ENCODE data around the gene OSM. TPM values are rescaled to one million over a fixed set of nuclear protein-coding genes. Genes with fewer than 3 reads are reported as not detected.

Gene OSM
- polyA plus RNA-seq, 1 donor (not counting 4 experiments of a cell fraction or from before 2014, with no cell fraction given) = not detected

DNA sequence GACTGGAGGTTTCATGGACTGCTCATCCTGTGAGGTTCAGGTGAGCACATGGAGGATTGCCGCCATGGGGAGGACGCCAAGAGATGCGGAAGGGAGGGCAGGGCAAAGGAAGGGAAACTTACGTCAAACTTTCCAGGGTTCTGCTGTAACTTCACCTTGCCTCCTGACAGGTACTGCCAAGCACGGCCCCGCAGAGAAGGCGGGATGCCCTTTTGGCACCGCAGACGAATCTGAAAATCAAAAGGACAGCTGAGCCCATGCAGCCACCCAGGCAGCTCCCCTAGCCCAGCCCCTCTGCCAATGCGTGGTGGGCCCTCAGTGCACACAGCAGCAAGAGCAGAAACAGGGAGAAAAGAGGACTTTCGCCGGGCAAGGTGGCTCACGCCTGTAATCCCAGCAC, 32.7 kb upstream of the OSM start:
- Histone ChIP-seq H3K4me2 (ENCODE audit: control insufficient read depth, extremely low read depth, insufficient read depth, low read depth, low read length) (no peak overlapping the region), H3K36me3 (ENCODE audit: control insufficient read depth in 2 of 2, extremely low read depth in 1 of 2, insufficient read depth in 2 of 2, low read length in 2 of 2) (peaks cover 37 to 57% of the 10 kb centered on the region in 2 experiments), H3K4me3 (ENCODE audit: control insufficient read depth in 2 of 3, extremely low read depth in 1 of 3, insufficient read depth in 2 of 3, low read depth in 1 of 3, low read length in 3 of 3) (no peak overlapping the region), H4K20me1 (ENCODE audit: control insufficient read depth, extremely low read depth, insufficient read depth, low read length) (peaks cover 4% of the 10 kb centered on the region), H3K27ac (ENCODE audit: control insufficient read depth, insufficient read depth, low read length) (no peak overlapping the region), H3K9me3 (ENCODE audit: control insufficient read depth, low read depth, low read length) (no peaks in the 10 kb centered on the region), H3K27me3 (ENCODE audit: control insufficient read depth, extremely low read depth, insufficient read depth, low read length) (no peaks in the 10 kb centered on the region), H2AFZ (ENCODE audit: control insufficient read depth, low read length) (no peak overlapping the region), H3K79me2 (ENCODE audit: control insufficient read depth, insufficient read depth, low read length) (peaks cover 16% of the 10 kb centered on the region), H3K9me1 (ENCODE audit: control insufficient read depth, extremely low read depth, insufficient read depth, low read length) (peaks cover 10% of the 10 kb centered on the region), H3K4me1 (ENCODE audit: control insufficient read depth, extremely low read depth, insufficient read depth, low read length) (peaks cover 45% of the 10 kb centered on the region), H3K9ac (ENCODE audit: control insufficient read depth, extremely low read depth, insufficient read depth, low read length) (no peak overlapping the region)
- TF ChIP-seq, protein P1, sequence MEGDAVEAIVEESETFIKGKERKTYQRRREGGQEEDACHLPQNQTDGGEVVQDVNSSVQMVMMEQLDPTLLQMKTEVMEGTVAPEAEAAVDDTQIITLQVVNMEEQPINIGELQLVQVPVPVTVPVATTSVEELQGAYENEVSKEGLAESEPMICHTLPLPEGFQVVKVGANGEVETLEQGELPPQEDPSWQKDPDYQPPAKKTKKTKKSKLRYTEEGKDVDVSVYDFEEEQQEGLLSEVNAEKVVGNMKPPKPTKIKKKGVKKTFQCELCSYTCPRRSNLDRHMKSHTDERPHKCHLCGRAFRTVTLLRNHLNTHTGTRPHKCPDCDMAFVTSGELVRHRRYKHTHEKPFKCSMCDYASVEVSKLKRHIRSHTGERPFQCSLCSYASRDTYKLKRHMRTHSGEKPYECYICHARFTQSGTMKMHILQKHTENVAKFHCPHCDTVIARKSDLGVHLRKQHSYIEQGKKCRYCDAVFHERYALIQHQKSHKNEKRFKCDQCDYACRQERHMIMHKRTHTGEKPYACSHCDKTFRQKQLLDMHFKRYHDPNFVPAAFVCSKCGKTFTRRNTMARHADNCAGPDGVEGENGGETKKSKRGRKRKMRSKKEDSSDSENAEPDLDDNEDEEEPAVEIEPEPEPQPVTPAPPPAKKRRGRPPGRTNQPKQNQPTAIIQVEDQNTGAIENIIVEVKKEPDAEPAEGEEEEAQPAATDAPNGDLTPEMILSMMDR (optimal IDR thresholded peaks at IDR 0.05 in 1 of 3, IDR thresholded peaks at IDR 0.05 in 1 of 3, conservative IDR thresholded peaks at IDR 0.05 in 1 of 3; ENCODE audit: extremely low read depth in 1 of 3, insufficient read depth in 2 of 3, low read length in 3 of 3) = no peak
- no peak for TF ChIP-seq EZH2 (IDR thresholded peaks at IDR 0.05; ENCODE audit: low read length)
- FAIRE-seq (no peak), DNase-seq (ENCODE audit: low read depth, low spot score) (no peak)
- dilution Hi-C loops (cut with MboI; ENCODE audit: extremely low pct_ligation_motif_present, low sequenced_read_pairs) = no loop called here

DNA sequence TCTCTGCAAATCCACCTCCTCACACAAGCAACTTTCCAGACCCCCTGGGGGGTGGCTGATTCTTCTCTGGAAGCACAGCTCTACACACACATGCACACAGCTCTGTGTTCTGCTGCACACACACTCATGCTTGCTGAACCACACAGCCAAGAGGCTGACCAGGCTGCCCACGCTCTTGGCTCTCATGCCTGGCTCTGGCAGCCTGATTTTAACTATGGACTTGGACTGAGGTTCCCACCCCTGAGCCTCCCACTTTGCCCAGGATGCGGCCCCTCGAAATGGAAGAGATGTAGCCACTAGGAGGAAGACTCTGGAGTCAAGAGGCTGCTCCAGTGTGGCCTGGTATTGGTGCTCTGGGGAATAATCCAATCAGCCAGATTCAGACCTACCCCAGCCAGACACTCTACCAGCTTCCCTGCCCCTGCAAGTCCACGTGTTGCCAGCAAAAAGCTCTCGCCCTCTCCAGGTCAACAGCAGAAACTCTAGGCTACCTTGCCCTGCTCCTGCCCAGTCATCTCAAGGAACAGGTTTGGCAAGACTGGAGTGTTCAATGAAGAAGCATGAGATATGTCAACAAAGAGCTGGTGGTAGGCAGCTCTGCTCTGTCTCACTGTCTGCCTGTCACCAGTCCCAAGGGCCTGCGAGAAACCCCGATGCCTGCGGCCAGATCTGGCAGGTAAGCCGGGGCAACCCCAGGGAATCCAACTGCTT, 31.5 kb upstream of the OSM start:
- peaks cover 33% of the 10 kb centered on the region for H3K4me1 ChIP-seq (ENCODE audit: control insufficient read depth, extremely low read depth, insufficient read depth, low read length)
- dilution Hi-C loops (cut with MboI; ENCODE audit: extremely low pct_ligation_motif_present, low sequenced_read_pairs) = no loop called here

More for the DNA sequence above, 31.5 kb upstream of the OSM start:
- no peak overlapping the region for H3K4me3 ChIP-seq (ENCODE audit: control insufficient read depth in 2 of 3, extremely low read depth in 1 of 3, insufficient read depth in 2 of 3, low read depth in 1 of 3, low read length in 3 of 3)
- no peaks in the 10 kb centered on the region for H3K9me3 ChIP-seq (ENCODE audit: control insufficient read depth, low read depth, low read length)
- peaks cover 45 to 52% of the 10 kb centered on the region in 2 experiments for H3K36me3 ChIP-seq (ENCODE audit: control insufficient read depth in 2 of 2, extremely low read depth in 1 of 2, insufficient read depth in 2 of 2, low read length in 2 of 2)
- no peak overlapping the region for H2AFZ ChIP-seq (ENCODE audit: control insufficient read depth, low read length)
- H3K9me1 ChIP-seq (ENCODE audit: control insufficient read depth, extremely low read depth, insufficient read depth, low read length) = no peaks in the 10 kb centered on the region
- no peak for FAIRE-seq
- no peaks in the 10 kb centered on the region for H3K27me3 ChIP-seq (ENCODE audit: control insufficient read depth, extremely low read depth, insufficient read depth, low read length)
- H3K27ac ChIP-seq (ENCODE audit: control insufficient read depth, insufficient read depth, low read length) = no peak overlapping the region
- no peak for DNase-seq (ENCODE audit: low read depth, low spot score)
- no peak for TF ChIP-seq EZH2 (IDR thresholded peaks at IDR 0.05; ENCODE audit: low read length)
- TF ChIP-seq, protein P1 (optimal IDR thresholded peaks at IDR 0.05 in 1 of 3, IDR thresholded peaks at IDR 0.05 in 1 of 3, conservative IDR thresholded peaks at IDR 0.05 in 1 of 3; ENCODE audit: extremely low read depth in 1 of 3, insufficient read depth in 2 of 3, low read length in 3 of 3) = peak; percentile 23 to 30 (median 25)
- H3K4me2 ChIP-seq (ENCODE audit: control insufficient read depth, extremely low read depth, insufficient read depth, low read depth, low read length) = no peak overlapping the region
- H4K20me1 ChIP-seq (ENCODE audit: control insufficient read depth, extremely low read depth, insufficient read depth, low read length) = peaks cover 4% of the 10 kb centered on the region
- H3K79me2 ChIP-seq (ENCODE audit: control insufficient read depth, insufficient read depth, low read length) = peaks cover 8% of the 10 kb centered on the region
- H3K9ac ChIP-seq (ENCODE audit: control insufficient read depth, extremely low read depth, insufficient read depth, low read length) = no peak overlapping the region
